ENCODE results near the gene FCER2.

The FCER2 gene

DNA sequence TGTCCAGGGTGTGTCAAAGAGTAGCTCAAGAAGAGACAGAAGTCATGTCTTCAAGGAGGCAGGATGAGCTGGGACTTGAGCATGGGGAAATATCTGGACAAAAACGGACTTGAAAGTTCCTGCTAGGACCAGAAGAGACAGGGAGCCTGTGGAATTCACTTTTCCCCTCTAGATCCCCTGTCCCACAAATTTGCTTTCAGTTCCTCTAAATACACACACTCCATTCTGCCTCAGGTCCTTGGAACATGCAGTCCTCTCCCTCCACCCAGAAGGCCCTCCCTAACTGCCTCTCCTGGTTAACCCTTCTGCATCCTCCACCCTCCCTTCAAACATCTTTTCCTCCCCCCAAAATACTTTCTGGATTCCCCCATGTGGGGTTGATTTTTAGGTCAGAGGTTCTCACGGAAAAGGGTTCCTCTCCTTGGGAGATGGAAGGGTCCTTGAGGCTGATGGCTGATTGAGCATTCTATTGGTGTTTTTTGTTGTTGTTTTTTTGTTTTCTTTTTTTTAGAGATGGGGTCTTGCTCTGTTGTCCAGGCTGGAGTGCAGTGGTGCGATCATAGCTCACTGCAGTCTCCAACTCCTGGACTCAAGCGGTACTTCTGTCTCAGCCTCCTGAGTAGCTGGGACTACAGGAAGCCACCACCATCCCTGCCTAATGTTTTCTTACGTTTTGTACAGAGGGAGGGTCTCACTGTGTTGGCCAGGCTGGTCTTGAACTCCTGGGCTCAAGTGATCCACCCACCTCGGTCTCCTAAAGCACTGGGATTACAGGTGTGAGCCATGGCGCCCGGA is 40.0 kb downstream of the FCER2 start:
- DNase-seq (ENCODE audit: low read depth): no peak

DNA sequence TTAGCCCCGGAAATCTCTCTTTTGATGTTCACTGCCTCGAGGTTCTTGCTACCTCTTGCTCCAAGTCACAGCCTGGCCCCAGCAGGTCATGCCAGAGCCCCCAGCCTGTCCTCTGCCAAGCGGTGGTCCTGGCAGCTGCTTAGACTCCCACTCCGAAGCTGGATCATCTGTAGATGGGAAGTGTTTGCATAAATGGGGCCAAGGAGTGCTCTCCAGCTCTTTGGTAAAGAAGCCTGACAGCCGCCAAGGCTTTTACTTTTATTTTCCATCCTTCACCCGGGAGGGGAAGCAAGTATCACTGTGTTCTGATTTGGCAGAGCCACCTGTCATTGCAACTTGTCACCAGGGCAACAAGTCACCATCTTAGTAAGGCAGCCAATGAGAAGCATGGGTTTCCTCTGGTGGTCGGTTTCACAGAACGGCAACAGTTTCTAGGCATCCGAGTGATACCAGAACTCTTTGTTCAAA is 43.7 kb downstream of the FCER2 start:
- DNase-seq (ENCODE audit: low read depth): peak; percentile 96
- TF ChIP-seq, protein P1, sequence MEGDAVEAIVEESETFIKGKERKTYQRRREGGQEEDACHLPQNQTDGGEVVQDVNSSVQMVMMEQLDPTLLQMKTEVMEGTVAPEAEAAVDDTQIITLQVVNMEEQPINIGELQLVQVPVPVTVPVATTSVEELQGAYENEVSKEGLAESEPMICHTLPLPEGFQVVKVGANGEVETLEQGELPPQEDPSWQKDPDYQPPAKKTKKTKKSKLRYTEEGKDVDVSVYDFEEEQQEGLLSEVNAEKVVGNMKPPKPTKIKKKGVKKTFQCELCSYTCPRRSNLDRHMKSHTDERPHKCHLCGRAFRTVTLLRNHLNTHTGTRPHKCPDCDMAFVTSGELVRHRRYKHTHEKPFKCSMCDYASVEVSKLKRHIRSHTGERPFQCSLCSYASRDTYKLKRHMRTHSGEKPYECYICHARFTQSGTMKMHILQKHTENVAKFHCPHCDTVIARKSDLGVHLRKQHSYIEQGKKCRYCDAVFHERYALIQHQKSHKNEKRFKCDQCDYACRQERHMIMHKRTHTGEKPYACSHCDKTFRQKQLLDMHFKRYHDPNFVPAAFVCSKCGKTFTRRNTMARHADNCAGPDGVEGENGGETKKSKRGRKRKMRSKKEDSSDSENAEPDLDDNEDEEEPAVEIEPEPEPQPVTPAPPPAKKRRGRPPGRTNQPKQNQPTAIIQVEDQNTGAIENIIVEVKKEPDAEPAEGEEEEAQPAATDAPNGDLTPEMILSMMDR (IDR thresholded peaks at IDR 0.05; ENCODE audit: insufficient read depth, low read depth, low read length, missing control alignments): no peak
- H3K4me3 ChIP-seq (ENCODE audit: low read depth, low read length): peak overlapping the region; percentile 53

More for the DNA sequence above, 40.0 kb downstream of the FCER2 start:
- no peak overlapping the region for H3K4me3 ChIP-seq (ENCODE audit: low read depth, low read length)
- TF ChIP-seq, protein P1 (IDR thresholded peaks at IDR 0.05; ENCODE audit: insufficient read depth, low read depth, low read length, missing control alignments): no peak

DNA sequence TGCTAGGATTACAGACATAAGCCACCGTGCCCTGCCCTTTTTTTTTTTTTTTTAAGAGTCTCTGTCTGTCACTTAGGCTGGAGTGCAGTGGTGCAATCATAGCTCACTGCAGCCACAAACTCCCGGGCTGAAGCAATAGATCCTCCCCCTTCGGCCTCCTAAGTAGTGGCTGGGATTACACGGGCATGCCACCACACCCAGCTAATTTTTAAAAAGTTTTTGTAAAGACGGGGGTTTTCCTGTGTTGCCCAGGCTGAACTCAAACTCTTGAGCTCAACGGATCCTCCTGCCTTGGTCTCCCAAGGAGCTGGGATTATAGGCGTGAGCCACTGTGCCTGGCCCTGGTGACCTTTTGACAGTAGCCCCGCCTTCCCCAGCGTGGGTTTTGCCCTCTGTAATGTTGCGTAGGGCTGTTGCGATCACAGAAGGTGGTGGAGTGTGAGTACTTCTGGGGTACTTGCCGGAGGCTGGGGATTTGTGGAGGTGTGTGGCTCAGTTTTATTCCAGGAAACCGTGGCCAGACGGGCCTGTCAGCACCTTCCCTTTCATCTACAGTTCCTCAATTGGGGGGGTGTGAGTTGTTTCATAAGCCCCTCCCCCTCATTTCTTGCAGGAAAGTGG is 44.7 kb downstream of the FCER2 start:
- TF ChIP-seq, protein P1 (IDR thresholded peaks at IDR 0.05; ENCODE audit: insufficient read depth, low read depth, low read length, missing control alignments): no peak
- H3K4me3 ChIP-seq (ENCODE audit: low read depth, low read length): no peak overlapping the region
- DNase-seq (ENCODE audit: low read depth): no peak

DNA sequence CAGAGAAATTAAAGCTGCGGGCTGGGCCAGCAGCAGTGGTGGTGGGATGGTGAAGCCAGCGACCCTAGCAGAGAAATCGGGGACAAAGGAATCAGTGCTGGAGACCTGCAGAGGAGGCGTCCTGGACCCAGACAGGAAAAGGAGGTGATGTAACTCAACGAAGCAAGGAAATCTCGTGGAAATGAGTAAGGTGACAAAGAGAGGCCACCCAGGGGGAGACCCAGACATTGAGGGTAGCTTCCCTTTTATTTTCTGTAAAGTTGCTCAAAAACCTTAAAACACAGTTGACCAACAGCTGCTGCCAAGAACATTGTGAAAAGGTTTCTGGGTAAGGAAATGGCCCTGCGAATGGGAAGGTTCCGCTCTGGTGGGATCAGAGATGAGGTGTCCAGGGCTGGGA is 46.4 kb downstream of the FCER2 start:
- TF ChIP-seq, protein P1 (IDR thresholded peaks at IDR 0.05; ENCODE audit: insufficient read depth, low read depth, low read length, missing control alignments): no peak
- no peak overlapping the region for H3K4me3 ChIP-seq (ENCODE audit: low read depth, low read length)
- DNase-seq (ENCODE audit: low read depth): no peak

DNA sequence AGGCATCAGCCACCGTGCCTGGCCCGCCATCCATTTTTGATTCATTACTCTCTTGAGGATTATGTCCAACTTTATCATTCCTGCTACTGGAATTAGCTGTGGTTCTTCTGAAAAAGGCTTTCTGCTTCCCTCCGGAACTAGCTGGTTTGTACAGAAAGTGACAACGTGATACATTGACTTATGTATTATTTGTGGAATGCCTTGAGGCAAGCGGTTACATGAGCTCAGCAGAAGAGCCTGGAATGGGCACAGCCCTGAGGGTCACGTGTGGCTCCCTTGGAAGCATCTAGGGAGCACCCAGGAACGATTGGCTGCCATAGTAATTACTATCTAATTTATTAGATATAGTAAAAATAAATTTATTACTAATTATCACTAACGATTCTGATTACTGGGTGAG is 47.5 kb downstream of the FCER2 start:
- no peak for DNase-seq (ENCODE audit: low read depth)
- no peak overlapping the region for H3K4me3 ChIP-seq (ENCODE audit: low read depth, low read length)
- TF ChIP-seq, protein P1 (IDR thresholded peaks at IDR 0.05; ENCODE audit: insufficient read depth, low read depth, low read length, missing control alignments): no peak

DNA sequence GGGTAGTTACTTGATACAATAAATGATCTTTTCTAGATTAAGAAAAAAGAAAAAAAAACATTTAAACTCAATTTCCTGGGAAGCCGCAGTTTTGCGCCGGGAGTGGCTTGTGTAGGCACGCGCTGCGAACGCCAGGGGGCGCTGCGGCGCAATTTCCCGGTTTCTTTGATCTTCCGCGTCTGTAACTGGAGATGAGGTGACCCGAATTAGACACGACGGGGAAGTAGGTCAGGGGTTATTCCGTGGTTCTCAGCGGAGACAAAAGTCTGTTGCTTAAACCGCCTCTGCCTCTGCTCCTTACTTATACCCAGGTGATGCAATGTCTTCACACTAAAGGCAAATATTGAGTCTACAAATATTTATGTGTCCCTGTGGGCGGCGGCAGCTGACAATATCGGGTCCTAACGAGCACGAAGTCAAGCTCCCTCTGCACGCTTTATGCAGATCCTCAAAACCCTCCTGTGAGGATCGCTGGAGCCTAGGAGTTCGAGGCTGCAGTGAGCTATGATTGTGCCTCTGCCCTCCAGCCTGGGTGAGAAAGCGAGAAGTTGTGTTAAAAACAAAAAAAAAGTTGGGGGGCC is 49.8 kb downstream of the FCER2 start:
- TF ChIP-seq, protein P1 (IDR thresholded peaks at IDR 0.05; ENCODE audit: insufficient read depth, low read depth, low read length, missing control alignments): peak; percentile 93
- peak overlapping the region; percentile 28 for H3K4me3 ChIP-seq (ENCODE audit: low read depth, low read length)
- peak; percentile 89 for DNase-seq (ENCODE audit: low read depth)

All from GM12865 (cell line).